Esophagus squamous epithelium (tissue), 4 donors: ENCODE measurements around the gene PFKP.

ENCODE experiments used
- POLR2A ChIP-seq, 4 donors: fragments of 450-650 bp; IDR thresholded peaks; one replicate each; pipeline ENCODE4 v1.6.1; 2017; ENCODE audit warnings: antibody characterized with exemption in 4 of 4, mild to moderate bottlenecking in 4 of 4, moderate library complexity in 3 of 4
- TF ChIP-seq, protein P1 (sequence below), 6 experiments: fragments of 450-650 bp in 4 of 6; fragments of 200-600 bp in 2 of 6; sonication (generic) in 2 of 6; IDR thresholded peaks; one replicate each; pipeline ENCODE4 v1.5.1; 2016 to 2019; ENCODE audit warnings: antibody characterized with exemption in 6 of 6, mild to moderate bottlenecking in 4 of 6, moderate library complexity in 4 of 6

DNA sequence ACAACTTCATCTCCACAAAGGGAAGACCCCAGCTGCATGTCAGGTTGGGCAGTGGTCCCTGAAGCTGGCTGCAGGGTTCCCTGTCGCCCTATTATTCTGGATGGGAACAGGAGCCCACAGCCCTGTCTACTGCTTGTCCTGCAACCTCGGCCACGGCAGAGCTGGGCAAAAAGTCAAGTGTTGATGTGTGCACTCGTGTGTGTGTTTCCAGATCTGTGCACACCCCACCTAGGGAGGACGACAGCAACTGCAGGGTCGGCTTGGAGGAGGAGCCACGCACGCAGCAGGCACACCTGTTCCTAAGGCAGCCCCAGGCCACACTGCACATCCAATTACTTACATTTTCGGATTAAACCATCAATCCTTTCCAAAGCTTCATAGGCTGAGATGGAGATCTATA is 81.6 kb downstream of the PFKP start:
- TF ChIP-seq, protein P1, sequence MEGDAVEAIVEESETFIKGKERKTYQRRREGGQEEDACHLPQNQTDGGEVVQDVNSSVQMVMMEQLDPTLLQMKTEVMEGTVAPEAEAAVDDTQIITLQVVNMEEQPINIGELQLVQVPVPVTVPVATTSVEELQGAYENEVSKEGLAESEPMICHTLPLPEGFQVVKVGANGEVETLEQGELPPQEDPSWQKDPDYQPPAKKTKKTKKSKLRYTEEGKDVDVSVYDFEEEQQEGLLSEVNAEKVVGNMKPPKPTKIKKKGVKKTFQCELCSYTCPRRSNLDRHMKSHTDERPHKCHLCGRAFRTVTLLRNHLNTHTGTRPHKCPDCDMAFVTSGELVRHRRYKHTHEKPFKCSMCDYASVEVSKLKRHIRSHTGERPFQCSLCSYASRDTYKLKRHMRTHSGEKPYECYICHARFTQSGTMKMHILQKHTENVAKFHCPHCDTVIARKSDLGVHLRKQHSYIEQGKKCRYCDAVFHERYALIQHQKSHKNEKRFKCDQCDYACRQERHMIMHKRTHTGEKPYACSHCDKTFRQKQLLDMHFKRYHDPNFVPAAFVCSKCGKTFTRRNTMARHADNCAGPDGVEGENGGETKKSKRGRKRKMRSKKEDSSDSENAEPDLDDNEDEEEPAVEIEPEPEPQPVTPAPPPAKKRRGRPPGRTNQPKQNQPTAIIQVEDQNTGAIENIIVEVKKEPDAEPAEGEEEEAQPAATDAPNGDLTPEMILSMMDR (IDR thresholded peaks at IDR 0.05) = no peak
- TF ChIP-seq POLR2A (IDR thresholded peaks at IDR 0.05) = no peak
